Mesothelial cell of epicardium (in vitro differentiated cells): ENCODE measurements around the gene SLITRK6. TPM values are rescaled to one million over a fixed set of nuclear protein-coding genes. Genes with fewer than 3 reads are reported as not detected.

Source experiments
- DNase-seq, 2 experiments: peaks; one replicate each; pipeline ENCODE4 v3.0.0; 2021; ENCODE audit warnings: low spot score in 2 of 2; ENCODE audit not compliant: unreplicated experiment in 2 of 2
- H3K27ac Mint-ChIP-seq: 2 replicates; pipeline ENCODE4 v1.8.0; 2021; ENCODE audit warnings: mixed read lengths
- H3K27me3 Mint-ChIP-seq: 2 replicates; pipeline ENCODE4 v1.8.0; 2021; ENCODE audit warnings: low read depth, mixed read lengths
- H3K36me3 Mint-ChIP-seq: 2 replicates; pipeline ENCODE4 v1.8.0; 2021; ENCODE audit warnings: mixed read lengths
- H3K4me1 Mint-ChIP-seq: 2 replicates; pipeline ENCODE4 v1.8.0; 2021; ENCODE audit warnings: mixed read lengths
- H3K4me3 Mint-ChIP-seq: 2 replicates; pipeline ENCODE4 v1.8.0; 2021; ENCODE audit warnings: mild to moderate bottlenecking, moderate library complexity, mixed read lengths
- H3K9me3 Mint-ChIP-seq: 2 replicates; pipeline ENCODE4 v1.8.0; 2021; ENCODE audit warnings: mixed read lengths
- CTCF ChIP-seq: fragments of 200-600 bp; sonication (generic); IDR thresholded peaks from one replicate; pipeline ENCODE4 v1.5.0; 2021; ENCODE audit warnings: antibody characterized with exemption; ENCODE audit not compliant: unreplicated experiment
- total RNA-seq: library from RNA; stranded (reverse); gene quantifications from 3 replicates; pipeline ENCODE4 v1.2.1, GENCODE V29; 2021

SLITRK6 gene
- total RNA-seq, 1 donor from 2014 or later: 16.9 TPM

GRCh38 chr13:85806553-85807175, 7.4 kb upstream of the SLITRK6 start:
- peak; percentile 88 for TF ChIP-seq CTCF
- no peak overlapping the region for H3K4me3 Mint-ChIP-seq
- peaks cover 9% of the 10 kb centered on the region for H3K4me1 Mint-ChIP-seq
- no peaks in the 10 kb centered on the region for H3K27me3 Mint-ChIP-seq
- H3K27ac Mint-ChIP-seq: no peak overlapping the region
- no peaks in the 10 kb centered on the region for H3K36me3 Mint-ChIP-seq
- DNase-seq: no peak
- peaks cover 10% of the 10 kb centered on the region for H3K9me3 Mint-ChIP-seq

GRCh38 chr13:85798556-85798955, 663 bp downstream of the SLITRK6 start:
- Mint-ChIP-seq H3K4me1 (peaks cover 18% of the 10 kb centered on the region), H3K36me3 (peaks cover 13% of the 10 kb centered on the region), H3K27me3 (no peaks in the 10 kb centered on the region), H3K4me3 (peak overlapping the region; percentile 64), H3K27ac (peak overlapping the region; percentile 64), H3K9me3 (peaks cover 18% of the 10 kb centered on the region)
- DNase-seq: no peak
- TF ChIP-seq CTCF: no peak

GRCh38 chr13:85797311-85797710, 1.9 kb downstream of the SLITRK6 start:
- TF ChIP-seq CTCF: no peak
- Mint-ChIP-seq H3K27me3 (no peaks in the 10 kb centered on the region), H3K36me3 (peaks cover 13% of the 10 kb centered on the region), H3K4me1 (peaks cover 18% of the 10 kb centered on the region), H3K4me3 (peak overlapping the region; percentile 57), H3K27ac (no peak overlapping the region), H3K9me3 (peaks cover 15% of the 10 kb centered on the region)
- no peak for DNase-seq

GRCh38 chr13:85785205-85785604, 14.0 kb downstream of the SLITRK6 start:
- Mint-ChIP-seq H3K36me3 (no peaks in the 10 kb centered on the region), H3K4me3 (no peak overlapping the region), H3K9me3 (no peaks in the 10 kb centered on the region), H3K27me3 (no peaks in the 10 kb centered on the region), H3K4me1 (no peaks in the 10 kb centered on the region), H3K27ac (no peak overlapping the region)
- no peak for DNase-seq
- TF ChIP-seq CTCF: no peak

- H3K4me3 Mint-ChIP-seq: no peak overlapping the region
- DNase-seq: no peak
- H3K36me3 Mint-ChIP-seq: no peaks in the 10 kb centered on the region
- H3K27ac Mint-ChIP-seq: no peak overlapping the region
- H3K27me3 Mint-ChIP-seq: no peaks in the 10 kb centered on the region
- no peaks in the 10 kb centered on the region for H3K4me1 Mint-ChIP-seq
- H3K9me3 Mint-ChIP-seq: peaks cover 13% of the 10 kb centered on the region
- no peak for TF ChIP-seq CTCF
These were observed 26.9 kb downstream of the SLITRK6 start for GRCh38 chr13:85772367-85772766.

GRCh38 chr13:85771856-85772255, 27.4 kb downstream of the SLITRK6 start:
- no peak for TF ChIP-seq CTCF
- Mint-ChIP-seq H3K36me3 (no peaks in the 10 kb centered on the region), H3K27ac (no peak overlapping the region), H3K4me1 (no peaks in the 10 kb centered on the region), H3K27me3 (no peaks in the 10 kb centered on the region), H3K9me3 (peaks cover 13% of the 10 kb centered on the region), H3K4me3 (no peak overlapping the region)
- no peak for DNase-seq
